HepG2 (cell line): Measurements from ENCODE around the gene DTNB. TPM values are rescaled to one million over a fixed set of nuclear protein-coding genes. Genes with fewer than 3 reads are reported as not detected.

Experiments used
- MED8 ChIP-seq: sonication (generic); formaldehyde crosslinking; IDR thresholded peaks from 2 replicates; pipeline ENCODE4 v1.8.1; 2023; ENCODE audit warnings: mild to moderate bottlenecking, missing genetic modification reagents; ENCODE audit not compliant: insufficient replicate concordance
- NONO ChIP-seq, 2 experiments: fragments of 450-650 bp in 1 of 2; sonication (generic) in 1 of 2; formaldehyde crosslinking in 1 of 2; IDR thresholded peaks in 1 of 2; conservative IDR thresholded peaks in 1 of 2; 2 replicates each; pipeline versions ENCODE4 v1.6.1 to v1.8.0; 2017 to 2022; ENCODE audit warnings: mild to moderate bottlenecking in 1 of 2, missing genetic modification reagents in 1 of 2, moderate library complexity in 1 of 2
- SMYD3 ChIP-seq: sonication (generic); formaldehyde crosslinking; IDR thresholded peaks from 2 replicates; pipeline ENCODE4 v1.8.1; 2023; ENCODE audit warnings: mild to moderate bottlenecking, missing genetic modification reagents
- SOX13 ChIP-seq, 3 experiments: fragments of 450-650 bp in 1 of 3; sonication (generic) in 1 of 3; formaldehyde crosslinking in 1 of 3; IDR thresholded peaks in 2 of 3; conservative IDR thresholded peaks in 1 of 3; 2 replicates each; pipeline versions ENCODE4 v1.5.0 to v1.6.1; 2016 to 2020; ENCODE audit warnings: antibody characterized with exemption in 1 of 3, mild to moderate bottlenecking in 1 of 3, missing compliant biosample characterization in 1 of 3, missing genetic modification reagents in 1 of 3, moderate library complexity in 1 of 3
- TOPORS ChIP-seq: sonication (generic); formaldehyde crosslinking; IDR thresholded peaks from 2 replicates; pipeline ENCODE4 v1.8.0; 2023; ENCODE audit warnings: mild to moderate bottlenecking, missing genetic modification reagents
- ZBTB3 ChIP-seq: sonication (generic); formaldehyde crosslinking; IDR thresholded peaks from 2 replicates; pipeline ENCODE4 v1.4.0; 2020; ENCODE audit warnings: low read depth, mild to moderate bottlenecking, moderate library complexity, missing genetic modification reagents, borderline replicate concordance
- ZNF354B ChIP-seq: sonication (generic); formaldehyde crosslinking; IDR thresholded peaks from 2 replicates; pipeline ENCODE4 v1.8.0; 2022; ENCODE audit warnings: mild to moderate bottlenecking, missing genetic modification reagents
- ZNF496 ChIP-seq: sonication (generic); formaldehyde crosslinking; IDR thresholded peaks from 2 replicates; pipeline ENCODE4 v1.8.1; 2023; ENCODE audit warnings: mild to moderate bottlenecking, moderate library complexity, missing genetic modification reagents; ENCODE audit not compliant: insufficient replicate concordance
- ZNF546 ChIP-seq: sonication (generic); formaldehyde crosslinking; conservative IDR thresholded peaks from 2 replicates; pipeline ENCODE4 v1.8.1; 2023; ENCODE audit warnings: mild to moderate bottlenecking, missing genetic modification reagents
- ZNF564 ChIP-seq: sonication (generic); formaldehyde crosslinking; IDR thresholded peaks from 2 replicates; pipeline ENCODE4 v1.8.1; 2023; ENCODE audit warnings: mild to moderate bottlenecking, missing genetic modification reagents
- ZSCAN22 ChIP-seq: sonication (generic); formaldehyde crosslinking; IDR thresholded peaks from 2 replicates; pipeline ENCODE4 v1.4.0; 2020; ENCODE audit warnings: mild to moderate bottlenecking, missing genetic modification reagents
- polyA plus RNA-seq, 8 experiments: library from polyadenylated mRNA; depleted of rRNA in 3 of 8; stranded (reverse) in 7 of 8; unstranded in 1 of 8; fragments of >200 nt; fragmentation: Illumina TruSeq in 4 of 8; extraction: Trizol in 4 of 8; gene quantifications; 2 replicates each; pipeline versions ENCODE4 v1.2.1 to v1.2.3, GENCODE V29; 2011 to 2016; ENCODE audit warnings: low read depth in 4 of 8, missing spikeins in 1 of 8, mixed read lengths in 1 of 8; ENCODE audit not compliant: insufficient read depth in 1 of 8
- total RNA-seq, 5 experiments: library from RNA; depleted of rRNA; stranded (reverse); fragments of >200 nt; fragmentation: Illumina TruSeq; extraction: Trizol; gene quantifications; 2 replicates each; pipeline ENCODE4 v1.2.3, GENCODE V29; 2016; ENCODE audit warnings: low read depth in 1 of 5
- TF ChIP-seq, protein P1 (sequence below): sonication (generic); formaldehyde crosslinking; IDR thresholded peaks from 2 replicates; pipeline ENCODE4 v1.5.0; 2020; ENCODE audit warnings: mild to moderate bottlenecking, missing genetic modification reagents
- TF ChIP-seq, protein P2 (sequence below): sonication (generic); formaldehyde crosslinking; IDR thresholded peaks from 2 replicates; pipeline ENCODE4; 2020; ENCODE audit warnings: missing genetic modification reagents, mild to moderate bottlenecking, borderline replicate concordance
- TF ChIP-seq, protein P3 (sequence below): sonication (generic); formaldehyde crosslinking; IDR thresholded peaks from 2 replicates; pipeline ENCODE4 v1.5.0; 2020; ENCODE audit warnings: mild to moderate bottlenecking, missing genetic modification reagents, moderate library complexity
- TF ChIP-seq, protein P4 (sequence below), 2 experiments: IDR thresholded peaks; 2 replicates each; pipeline ENCODE4 v1.6.1; 2011 to 2012; ENCODE audit warnings: low read length in 2 of 2, borderline replicate concordance in 1 of 2, low read depth in 1 of 2, mild to moderate bottlenecking in 1 of 2, moderate library complexity in 1 of 2

Gene DTNB
- total and polyA plus RNA-seq, 2 of the 13 experiments (the other 11 are each of a cell fraction or from before 2014, with no cell fraction given), result 14.4 to 23.9 TPM

DNA sequence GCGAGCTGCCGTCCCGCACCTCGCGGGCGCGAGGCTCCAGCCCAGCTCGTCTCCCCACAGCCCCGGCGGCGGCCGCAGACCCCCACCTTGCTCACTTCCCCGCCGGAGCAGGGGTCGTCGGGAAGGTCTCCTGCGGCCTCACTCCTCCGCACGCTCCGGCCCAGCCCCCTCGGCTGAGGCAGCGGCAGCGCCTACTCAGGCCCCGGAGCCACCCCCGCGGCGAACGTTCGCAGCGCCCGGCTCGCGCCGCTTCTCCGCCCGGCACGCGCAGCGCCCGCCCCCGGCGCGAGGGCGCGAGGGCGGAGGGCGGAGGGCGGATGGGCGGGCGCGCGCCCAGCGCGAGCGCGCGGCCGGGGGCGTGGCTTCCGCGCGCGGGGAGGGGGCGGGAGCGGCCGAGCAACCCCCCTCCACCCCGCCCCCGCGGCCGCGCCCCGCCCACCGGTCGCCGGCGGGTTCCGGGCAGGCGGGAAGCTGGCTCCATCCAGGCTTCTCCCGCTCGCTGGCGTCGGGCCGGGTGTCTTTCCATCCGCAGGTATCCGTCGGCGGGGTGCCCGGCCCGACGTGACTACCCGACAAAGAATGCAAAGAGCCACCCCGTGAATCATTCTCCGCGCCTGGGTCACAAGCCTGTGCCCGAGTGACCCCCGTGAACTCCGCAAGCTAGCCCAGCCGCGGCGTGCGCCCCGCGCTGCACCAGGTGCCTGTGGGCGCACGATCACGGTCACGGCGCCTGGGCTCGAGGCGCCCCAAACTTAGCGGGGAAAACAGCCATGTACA is at the start of gene DTNB (continued):
- TF ChIP-seq NONO (IDR thresholded peaks at IDR 0.05) (no peak), NONO (CRISPR knock-in tag; conservative IDR thresholded peaks at IDR 0.05) (no peak; the same call in 1 of the 2 replicates), ZNF496 (CRISPR knock-in tag) (no peak), SOX13 (IDR thresholded peaks at IDR 0.05) (no peak), SOX13 (CRISPR knock-in tag; conservative IDR thresholded peaks at IDR 0.05 in 1 of 2, IDR thresholded peaks at IDR 0.05 in 1 of 2) (no peak), ZNF354B (CRISPR knock-in tag) (no peak), ZNF564 (CRISPR knock-in tag) (no peak), ZNF546 (CRISPR knock-in tag) (0 out of 2 replicates have a peak, but pooled peaks have one; percentile 34), MED8 (CRISPR knock-in tag) (no peak), ZSCAN22 (CRISPR knock-in tag) (no peak), TOPORS (CRISPR knock-in tag) (no peak; the same call in 1 of the 2 replicates), ZBTB3 (CRISPR knock-in tag) (no peak; the same call in 1 of the 2 replicates), SMYD3 (CRISPR knock-in tag) (no peak)
- TF ChIP-seq, protein P1, sequence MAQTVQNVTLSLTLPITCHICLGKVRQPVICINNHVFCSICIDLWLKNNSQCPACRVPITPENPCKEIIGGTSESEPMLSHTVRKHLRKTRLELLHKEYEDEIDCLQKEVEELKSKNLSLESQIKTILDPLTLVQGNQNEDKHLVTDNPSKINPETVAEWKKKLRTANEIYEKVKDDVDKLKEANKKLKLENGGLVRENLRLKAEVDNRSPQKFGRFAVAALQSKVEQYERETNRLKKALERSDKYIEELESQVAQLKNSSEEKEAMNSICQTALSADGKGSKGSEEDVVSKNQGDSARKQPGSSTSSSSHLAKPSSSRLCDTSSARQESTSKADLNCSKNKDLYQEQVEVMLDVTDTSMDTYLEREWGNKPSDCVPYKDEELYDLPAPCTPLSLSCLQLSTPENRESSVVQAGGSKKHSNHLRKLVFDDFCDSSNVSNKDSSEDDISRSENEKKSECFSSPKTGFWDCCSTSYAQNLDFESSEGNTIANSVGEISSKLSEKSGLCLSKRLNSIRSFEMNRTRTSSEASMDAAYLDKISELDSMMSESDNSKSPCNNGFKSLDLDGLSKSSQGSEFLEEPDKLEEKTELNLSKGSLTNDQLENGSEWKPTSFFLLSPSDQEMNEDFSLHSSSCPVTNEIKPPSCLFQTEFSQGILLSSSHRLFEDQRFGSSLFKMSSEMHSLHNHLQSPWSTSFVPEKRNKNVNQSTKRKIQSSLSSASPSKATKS (CRISPR knock-in tag), result peak; percentile 68; the same call in 1 of the 2 replicates
- TF ChIP-seq, protein P2, sequence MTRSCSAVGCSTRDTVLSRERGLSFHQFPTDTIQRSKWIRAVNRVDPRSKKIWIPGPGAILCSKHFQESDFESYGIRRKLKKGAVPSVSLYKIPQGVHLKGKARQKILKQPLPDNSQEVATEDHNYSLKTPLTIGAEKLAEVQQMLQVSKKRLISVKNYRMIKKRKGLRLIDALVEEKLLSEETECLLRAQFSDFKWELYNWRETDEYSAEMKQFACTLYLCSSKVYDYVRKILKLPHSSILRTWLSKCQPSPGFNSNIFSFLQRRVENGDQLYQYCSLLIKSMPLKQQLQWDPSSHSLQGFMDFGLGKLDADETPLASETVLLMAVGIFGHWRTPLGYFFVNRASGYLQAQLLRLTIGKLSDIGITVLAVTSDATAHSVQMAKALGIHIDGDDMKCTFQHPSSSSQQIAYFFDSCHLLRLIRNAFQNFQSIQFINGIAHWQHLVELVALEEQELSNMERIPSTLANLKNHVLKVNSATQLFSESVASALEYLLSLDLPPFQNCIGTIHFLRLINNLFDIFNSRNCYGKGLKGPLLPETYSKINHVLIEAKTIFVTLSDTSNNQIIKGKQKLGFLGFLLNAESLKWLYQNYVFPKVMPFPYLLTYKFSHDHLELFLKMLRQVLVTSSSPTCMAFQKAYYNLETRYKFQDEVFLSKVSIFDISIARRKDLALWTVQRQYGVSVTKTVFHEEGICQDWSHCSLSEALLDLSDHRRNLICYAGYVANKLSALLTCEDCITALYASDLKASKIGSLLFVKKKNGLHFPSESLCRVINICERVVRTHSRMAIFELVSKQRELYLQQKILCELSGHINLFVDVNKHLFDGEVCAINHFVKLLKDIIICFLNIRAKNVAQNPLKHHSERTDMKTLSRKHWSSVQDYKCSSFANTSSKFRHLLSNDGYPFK (CRISPR knock-in tag), result peak; percentile 56; the same call in 1 of the 2 replicates
- TF ChIP-seq, protein P3, sequence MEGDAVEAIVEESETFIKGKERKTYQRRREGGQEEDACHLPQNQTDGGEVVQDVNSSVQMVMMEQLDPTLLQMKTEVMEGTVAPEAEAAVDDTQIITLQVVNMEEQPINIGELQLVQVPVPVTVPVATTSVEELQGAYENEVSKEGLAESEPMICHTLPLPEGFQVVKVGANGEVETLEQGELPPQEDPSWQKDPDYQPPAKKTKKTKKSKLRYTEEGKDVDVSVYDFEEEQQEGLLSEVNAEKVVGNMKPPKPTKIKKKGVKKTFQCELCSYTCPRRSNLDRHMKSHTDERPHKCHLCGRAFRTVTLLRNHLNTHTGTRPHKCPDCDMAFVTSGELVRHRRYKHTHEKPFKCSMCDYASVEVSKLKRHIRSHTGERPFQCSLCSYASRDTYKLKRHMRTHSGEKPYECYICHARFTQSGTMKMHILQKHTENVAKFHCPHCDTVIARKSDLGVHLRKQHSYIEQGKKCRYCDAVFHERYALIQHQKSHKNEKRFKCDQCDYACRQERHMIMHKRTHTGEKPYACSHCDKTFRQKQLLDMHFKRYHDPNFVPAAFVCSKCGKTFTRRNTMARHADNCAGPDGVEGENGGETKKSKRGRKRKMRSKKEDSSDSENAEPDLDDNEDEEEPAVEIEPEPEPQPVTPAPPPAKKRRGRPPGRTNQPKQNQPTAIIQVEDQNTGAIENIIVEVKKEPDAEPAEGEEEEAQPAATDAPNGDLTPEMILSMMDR, result 0 out of 2 replicates have a peak, but pooled peaks have one; percentile 2
- TF ChIP-seq, protein P4, sequence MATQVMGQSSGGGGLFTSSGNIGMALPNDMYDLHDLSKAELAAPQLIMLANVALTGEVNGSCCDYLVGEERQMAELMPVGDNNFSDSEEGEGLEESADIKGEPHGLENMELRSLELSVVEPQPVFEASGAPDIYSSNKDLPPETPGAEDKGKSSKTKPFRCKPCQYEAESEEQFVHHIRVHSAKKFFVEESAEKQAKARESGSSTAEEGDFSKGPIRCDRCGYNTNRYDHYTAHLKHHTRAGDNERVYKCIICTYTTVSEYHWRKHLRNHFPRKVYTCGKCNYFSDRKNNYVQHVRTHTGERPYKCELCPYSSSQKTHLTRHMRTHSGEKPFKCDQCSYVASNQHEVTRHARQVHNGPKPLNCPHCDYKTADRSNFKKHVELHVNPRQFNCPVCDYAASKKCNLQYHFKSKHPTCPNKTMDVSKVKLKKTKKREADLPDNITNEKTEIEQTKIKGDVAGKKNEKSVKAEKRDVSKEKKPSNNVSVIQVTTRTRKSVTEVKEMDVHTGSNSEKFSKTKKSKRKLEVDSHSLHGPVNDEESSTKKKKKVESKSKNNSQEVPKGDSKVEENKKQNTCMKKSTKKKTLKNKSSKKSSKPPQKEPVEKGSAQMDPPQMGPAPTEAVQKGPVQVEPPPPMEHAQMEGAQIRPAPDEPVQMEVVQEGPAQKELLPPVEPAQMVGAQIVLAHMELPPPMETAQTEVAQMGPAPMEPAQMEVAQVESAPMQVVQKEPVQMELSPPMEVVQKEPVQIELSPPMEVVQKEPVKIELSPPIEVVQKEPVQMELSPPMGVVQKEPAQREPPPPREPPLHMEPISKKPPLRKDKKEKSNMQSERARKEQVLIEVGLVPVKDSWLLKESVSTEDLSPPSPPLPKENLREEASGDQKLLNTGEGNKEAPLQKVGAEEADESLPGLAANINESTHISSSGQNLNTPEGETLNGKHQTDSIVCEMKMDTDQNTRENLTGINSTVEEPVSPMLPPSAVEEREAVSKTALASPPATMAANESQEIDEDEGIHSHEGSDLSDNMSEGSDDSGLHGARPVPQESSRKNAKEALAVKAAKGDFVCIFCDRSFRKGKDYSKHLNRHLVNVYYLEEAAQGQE (IDR thresholded peaks at IDR 0.05; ENCODE audit: borderline replicate concordance in 1 of 2, low read depth in 1 of 2, low read length in 2 of 2), result no peak
